HCEC 1CT (cell line): Measurements from ENCODE around the gene MAST1.
"Not testable (repeated sequence)": the region's sequence is repeated elsewhere in the genome, so short reads cannot be mapped to it uniquely, and the experiment has no call there.

Experiments
- DNase-seq: peaks from one replicate; pipeline ENCODE4 v3.0.0-alpha.2; 2017

Gene MAST1

GRCh38 chr19:12872941-12873890, 34.9 kb downstream of the MAST1 start:
- no peak for DNase-seq

- DNase-seq, result no peak
Observed at GRCh38 chr19:12873891-12874745, 35.8 kb downstream of the MAST1 start.

DNA sequence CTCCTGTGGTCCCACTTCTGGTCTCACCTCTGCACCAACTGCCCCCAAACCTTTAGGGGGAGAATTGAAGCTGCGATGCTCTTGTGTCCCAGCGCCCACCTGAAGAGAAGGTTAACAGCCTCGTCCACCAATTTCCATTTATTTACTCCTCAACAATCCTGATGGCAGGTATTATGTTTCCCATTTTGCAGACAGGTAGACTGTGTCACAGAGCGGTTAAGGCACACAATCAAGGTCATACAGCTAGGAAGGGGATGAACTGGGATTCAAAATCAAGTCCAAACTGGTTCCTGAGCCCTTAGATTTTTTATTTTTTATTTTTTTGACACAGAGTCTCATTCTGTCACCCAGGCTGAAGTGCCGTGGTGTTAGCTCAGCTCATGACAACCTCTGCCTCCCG, 36.8 kb downstream of the MAST1 start:
- DNase-seq, result no peak

GRCh38 chr19:12880551-12881171, 42.3 kb downstream of the MAST1 start:
- DNase-seq, result no peak

DNA sequence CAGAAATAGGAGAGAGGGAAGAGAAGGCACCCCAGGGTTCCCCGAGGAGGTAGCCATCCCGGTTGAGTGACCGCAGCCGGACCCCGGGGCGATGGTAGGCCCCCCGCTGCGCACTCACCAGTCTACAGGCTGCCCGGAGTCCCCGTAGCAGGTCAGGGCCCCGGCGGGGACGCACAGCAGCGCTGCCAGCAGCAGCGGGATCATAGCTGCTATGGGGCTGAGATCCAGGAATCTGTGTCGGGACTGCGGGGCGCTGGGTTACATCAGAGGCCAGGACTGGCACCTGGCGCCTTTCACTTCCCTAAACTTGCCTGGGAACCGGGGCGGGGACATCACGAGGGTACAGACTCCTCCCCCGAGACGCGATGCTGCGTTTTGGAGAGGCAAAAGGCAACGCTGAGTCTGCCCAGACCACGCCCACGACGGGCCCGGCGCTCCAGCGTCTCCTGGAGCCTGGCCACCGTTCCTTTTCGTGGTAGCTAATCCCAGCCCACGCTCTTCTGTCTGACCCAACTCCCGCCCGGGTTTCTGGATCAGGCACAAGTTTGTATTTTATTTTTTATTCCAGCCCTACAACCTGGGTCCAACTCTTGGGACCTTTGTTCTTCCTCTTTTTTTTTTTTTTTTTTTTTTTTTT, 43.0 kb downstream of the MAST1 start, which contains the start of gene DNASE2:
DNASE2 (minus strand) TSS at position 278 of the 637 bp plus-strand sequence; CDS start at position 204, 74 bp downstream.
- peak; percentile 93 for DNase-seq

DNA sequence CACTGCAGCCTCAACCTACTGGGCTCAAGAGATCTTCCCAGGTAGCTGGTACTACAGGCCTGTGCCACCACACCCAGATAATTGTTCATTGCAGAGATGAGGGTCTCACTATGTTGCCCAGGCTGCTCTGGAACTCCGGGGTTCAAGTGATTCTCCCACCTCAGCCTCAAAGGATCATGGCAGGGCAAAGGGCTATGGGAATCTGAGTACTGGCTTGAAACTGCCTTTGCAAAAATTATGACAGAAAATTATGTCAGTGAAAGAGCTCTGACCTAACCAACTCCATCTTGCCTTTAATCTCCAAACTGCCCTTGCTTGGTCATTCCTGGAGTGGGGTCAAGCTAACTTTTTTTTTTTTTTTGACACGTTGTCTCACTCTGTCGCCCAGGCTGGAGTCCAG, 44.3 kb downstream of the MAST1 start:
- DNase-seq, result no peak

GRCh38 chr19:12884202-12884601, 45.9 kb downstream of the MAST1 start:
- no peak for DNase-seq

- no peak for DNase-seq
Observed at GRCh38 chr19:12884627-12884925, 46.3 kb downstream of the MAST1 start.

GRCh38 chr19:12884926-12885748, 46.8 kb downstream of the MAST1 start:
- no peak for DNase-seq

DNA sequence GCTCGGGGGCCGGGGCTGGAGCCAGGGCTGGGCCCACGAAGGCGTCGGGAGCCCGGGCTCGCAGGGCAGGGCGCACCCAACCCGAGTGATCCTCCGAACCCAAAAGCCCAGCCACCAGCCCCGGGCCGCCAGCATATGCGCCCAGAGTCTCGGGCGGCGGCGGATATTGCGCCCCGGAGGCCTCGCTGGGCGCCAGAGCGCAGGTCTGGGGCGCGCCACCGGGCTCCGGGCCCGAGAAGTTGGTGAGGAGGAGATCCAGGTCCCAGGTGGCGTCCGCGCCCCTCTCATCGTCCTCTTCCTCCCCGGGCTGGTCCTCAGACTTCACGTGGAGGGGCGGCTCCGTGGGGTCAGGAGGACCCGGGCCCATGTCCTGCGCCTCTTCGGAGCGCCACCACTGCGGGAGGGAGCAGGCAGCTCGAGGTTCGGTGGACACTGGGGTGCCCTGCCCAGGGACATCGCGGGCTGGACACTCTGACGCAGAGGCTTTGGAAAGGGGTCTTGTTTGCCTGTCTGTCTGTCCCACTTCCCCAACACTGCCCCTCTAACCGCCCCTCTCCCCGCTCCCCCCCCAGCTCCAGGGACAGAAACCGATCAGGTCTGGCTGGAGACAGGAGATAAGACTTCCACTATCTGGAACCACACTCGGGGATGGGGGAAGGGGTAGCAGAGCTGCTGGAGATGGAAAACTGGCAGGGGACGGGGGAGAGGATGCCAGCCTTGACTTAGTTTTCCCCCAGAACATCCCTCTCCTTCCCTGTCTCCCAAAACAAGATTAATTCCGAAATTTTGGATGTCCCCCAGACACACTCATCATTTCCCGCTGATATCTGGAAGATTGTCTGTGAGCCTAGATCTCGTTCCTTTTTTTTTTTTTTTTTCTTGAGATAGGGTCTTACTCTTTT, 47.7 kb downstream of the MAST1 start:
- no peak for DNase-seq

DNA sequence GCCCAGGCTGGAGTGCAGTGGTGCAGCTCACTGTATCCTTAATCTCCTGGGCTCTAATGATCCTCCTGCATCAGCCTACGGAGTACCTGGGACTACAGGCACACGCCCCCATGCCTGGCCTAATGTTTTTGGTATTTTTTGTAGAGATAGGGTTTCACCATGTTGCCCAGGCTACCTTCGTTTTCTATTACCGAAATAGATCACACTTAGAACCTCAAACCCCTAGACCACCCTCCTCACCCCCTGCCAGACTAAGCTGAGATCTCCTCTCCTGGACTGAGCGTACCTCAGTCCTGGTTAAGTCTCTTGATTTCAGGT, 48.3 kb downstream of the MAST1 start:
- DNase-seq, result no peak

DNA sequence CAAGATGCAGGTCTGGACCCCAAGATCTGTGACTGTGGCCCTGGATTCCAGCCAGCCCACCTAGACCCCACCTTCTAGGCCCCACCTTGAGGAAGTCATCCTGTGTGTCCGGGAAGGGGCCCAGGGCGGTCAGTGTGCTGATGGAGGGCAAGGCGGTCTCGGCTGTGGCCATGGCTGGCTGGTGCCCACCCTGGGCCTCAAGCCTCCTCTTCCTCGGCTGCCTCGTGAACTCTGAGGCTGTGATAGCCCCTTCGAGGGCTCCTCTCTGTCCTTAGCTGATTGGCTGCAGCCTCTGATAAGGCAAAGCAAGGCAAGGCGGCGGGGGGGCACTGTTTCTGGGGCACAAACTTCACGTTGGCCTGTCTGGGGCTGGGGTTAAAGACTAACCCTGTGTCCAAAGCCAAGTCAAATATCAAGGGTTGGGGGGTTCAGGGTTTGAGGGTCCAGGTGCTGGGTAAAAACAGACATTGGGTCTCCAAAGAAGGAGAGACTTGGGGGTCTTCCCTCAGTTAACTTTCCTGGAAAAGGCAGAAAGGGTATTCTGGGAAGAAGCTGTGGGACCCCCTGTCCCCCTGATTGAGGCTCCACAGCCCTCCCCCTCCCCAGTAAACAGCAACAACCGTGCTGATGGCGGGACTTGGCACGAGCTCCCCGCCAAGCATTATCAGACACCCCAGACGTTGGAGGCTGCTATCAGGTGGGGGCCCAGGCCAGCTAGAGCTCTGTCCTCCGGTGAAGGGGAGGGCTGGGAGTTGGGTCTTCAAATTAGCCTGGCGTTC, 48.8 kb downstream of the MAST1 start, which contains the start of gene KLF1:
KLF1 (minus strand) TSS at position 233 of the 779 bp plus-strand sequence; CDS start at position 172, 61 bp downstream.
- no peak for DNase-seq

DNA sequence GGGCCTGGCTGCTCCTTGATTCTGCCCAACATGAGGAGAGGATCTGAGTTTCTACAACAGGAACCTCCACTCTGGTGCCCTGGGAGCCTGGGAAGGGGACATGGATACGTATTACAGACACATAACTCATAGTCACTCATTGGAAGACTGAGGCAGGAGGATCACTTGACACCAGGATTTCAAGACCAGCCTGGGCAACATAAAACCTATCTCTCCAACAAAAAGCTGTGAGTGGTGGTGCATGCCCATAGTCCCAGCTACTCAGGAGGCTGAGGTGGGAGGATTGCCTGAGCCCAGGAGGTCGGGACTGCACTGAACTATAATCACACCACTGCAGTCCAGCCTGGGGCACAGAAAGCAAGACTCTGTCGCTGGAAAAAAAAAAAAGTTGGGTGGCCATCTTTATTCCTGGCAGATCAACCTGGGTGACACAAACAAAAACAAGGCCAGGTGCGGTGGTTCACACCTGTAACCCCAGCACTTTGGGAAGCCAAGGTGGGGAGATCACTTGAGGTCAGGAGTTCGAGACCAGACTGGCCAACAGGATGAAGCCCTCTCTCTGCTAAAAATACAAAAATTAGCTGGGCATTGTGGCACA, 49.8 kb downstream of the MAST1 start:
- DNase-seq, result no peak

DNA sequence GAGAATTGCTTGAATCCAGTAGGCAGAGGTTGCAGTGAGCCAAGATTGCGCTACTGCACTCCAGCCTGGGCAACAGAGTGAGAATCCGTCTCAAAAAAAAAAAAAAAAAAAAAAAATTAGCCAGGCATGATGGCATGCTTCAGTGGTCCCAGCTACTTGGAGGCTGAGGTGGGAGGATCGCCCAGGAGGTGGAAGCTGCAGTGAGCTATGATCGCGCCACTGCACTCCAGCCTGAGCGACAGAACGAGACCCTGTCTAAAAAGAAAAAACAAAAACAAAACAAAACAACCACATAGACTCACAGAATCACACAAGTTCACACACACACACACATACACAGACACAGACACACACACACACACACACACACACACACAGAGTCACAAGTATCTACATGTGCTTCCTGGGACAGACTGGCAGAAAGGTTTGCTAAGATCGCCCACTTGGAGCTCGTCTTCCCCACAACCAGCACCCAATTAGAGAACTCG, 52.0 kb downstream of the MAST1 start:
- not testable (repeated sequence) for DNase-seq

- peak; percentile 99 for DNase-seq
Observed at GRCh38 chr19:12890787-12891552, 52.7 kb downstream of the MAST1 start, which contains the start of gene GCDH. Gene GCDH (plus strand): TSS chr19:12891160. CDS start chr19:12891305, 145 bp downstream.

DNA sequence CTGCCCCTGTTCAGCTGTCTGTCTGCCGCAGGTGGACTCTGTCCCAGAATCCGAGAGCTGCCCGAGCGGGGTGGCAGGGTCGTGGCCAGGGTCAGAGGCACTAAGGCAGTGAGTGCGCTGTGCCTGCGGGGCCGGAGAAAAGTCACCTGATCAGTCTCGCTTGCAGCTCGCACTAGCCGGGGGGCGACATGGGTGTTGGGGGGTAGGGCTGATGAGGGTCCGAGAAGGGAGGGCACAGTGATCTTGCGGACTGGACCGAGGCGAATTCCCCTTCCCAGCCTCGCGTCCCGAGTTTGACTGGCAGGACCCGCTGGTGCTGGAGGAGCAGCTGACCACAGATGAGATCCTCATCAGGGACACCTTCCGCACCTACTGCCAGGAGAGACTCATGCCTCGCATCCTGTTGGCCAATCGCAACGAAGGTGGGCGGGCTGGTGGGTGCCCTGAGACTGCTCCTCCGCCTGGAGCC, 53.3 kb downstream of the MAST1 start:
- DNase-seq, result no peak

DNA sequence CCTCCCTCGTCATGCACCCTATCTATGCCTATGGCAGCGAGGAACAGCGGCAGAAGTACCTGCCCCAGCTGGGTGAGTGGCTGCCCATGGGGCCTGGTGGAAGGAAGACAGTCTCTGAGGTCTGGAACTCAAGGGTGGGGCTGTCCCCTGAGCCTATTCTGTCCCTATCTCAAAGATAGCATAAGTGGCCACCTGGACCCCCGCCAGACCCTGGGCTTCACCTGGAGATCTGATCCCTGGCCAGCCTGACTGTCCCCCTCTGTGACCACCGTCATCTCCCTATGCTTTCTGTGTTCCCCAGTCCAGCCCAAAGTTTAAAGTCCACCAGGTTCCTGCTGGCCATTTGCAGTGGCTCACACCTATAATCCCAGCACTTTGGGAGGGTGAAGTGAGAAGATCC, 55.3 kb downstream of the MAST1 start:
- no peak for DNase-seq

- no peak for DNase-seq
Observed at GRCh38 chr19:12896460-12896859, 58.1 kb downstream of the MAST1 start.
